ENCODE measurements around the gene WDR45B.

Gene WDR45B

GRCh38 chr17:82692268-82692667 lies 44.0 kb upstream of the WDR45B start:
- Histone ChIP-seq H3K36me3 (ENCODE audit: control insufficient read depth, low read length) (no peaks in the 10 kb centered on the region), H3K4me3 (ENCODE audit: low read length) (no peak overlapping the region), H3K4me2 (ENCODE audit: low read length) (no peak overlapping the region), H4K20me1 (ENCODE audit: control insufficient read depth, insufficient read depth, low read depth, low read length) (no peaks in the 10 kb centered on the region), H3K79me2 (ENCODE audit: control insufficient read depth, low read length) (no peaks in the 10 kb centered on the region), H3K9me3 (ENCODE audit: control insufficient read depth, insufficient read depth, low read length) (peaks cover 9% of the 10 kb centered on the region), H3K27ac (ENCODE audit: low read depth, low read length) (no peak overlapping the region), H3F3A (ENCODE audit: control insufficient read depth, insufficient read depth) (no peaks in the 10 kb centered on the region), H3K27me3 (ENCODE audit: control insufficient read depth, low read length) (no peaks in the 10 kb centered on the region), H3K4me1 (ENCODE audit: control insufficient read depth, low read length) (no peaks in the 10 kb centered on the region), H3K9me2 (replicated peaks; ENCODE audit: control insufficient read depth, low read length) (no peaks in the 10 kb centered on the region)
- TF ChIP-seq EZH2phosphoT487 (IDR thresholded peaks at IDR 0.05; ENCODE audit: borderline replicate concordance, low read length) (no peak), CTCF (IDR thresholded peaks at IDR 0.05; ENCODE audit: low read depth, low read length, poor library complexity, severe bottlenecking) (no peak)

GRCh38 chr17:82691714-82692113 lies 43.5 kb upstream of the WDR45B start:
- Histone ChIP-seq H3K9me3 (ENCODE audit: control insufficient read depth, insufficient read depth, low read length) (peaks cover 9% of the 10 kb centered on the region; the same call in 1 of the 2 replicates), H3K36me3 (ENCODE audit: control insufficient read depth, low read length) (no peaks in the 10 kb centered on the region), H3K4me2 (ENCODE audit: low read length) (no peak overlapping the region), H3K4me3 (ENCODE audit: low read length) (no peak overlapping the region), H3K27me3 (ENCODE audit: control insufficient read depth, low read length) (no peaks in the 10 kb centered on the region), H3K9me2 (replicated peaks; ENCODE audit: control insufficient read depth, low read length) (no peaks in the 10 kb centered on the region), H3K79me2 (ENCODE audit: control insufficient read depth, low read length) (no peaks in the 10 kb centered on the region), H4K20me1 (ENCODE audit: control insufficient read depth, insufficient read depth, low read depth, low read length) (no peaks in the 10 kb centered on the region), H3F3A (ENCODE audit: control insufficient read depth, insufficient read depth) (no peaks in the 10 kb centered on the region), H3K27ac (ENCODE audit: low read depth, low read length) (no peak overlapping the region), H3K4me1 (ENCODE audit: control insufficient read depth, low read length) (no peaks in the 10 kb centered on the region)
- TF ChIP-seq CTCF (IDR thresholded peaks at IDR 0.05; ENCODE audit: low read depth, low read length, poor library complexity, severe bottlenecking) (no peak), EZH2phosphoT487 (IDR thresholded peaks at IDR 0.05; ENCODE audit: borderline replicate concordance, low read length) (no peak)

GRCh38 chr17:82690786-82691489 lies 42.7 kb upstream of the WDR45B start:
- TF ChIP-seq EZH2phosphoT487 (IDR thresholded peaks at IDR 0.05; ENCODE audit: borderline replicate concordance, low read length) (no peak), CTCF (IDR thresholded peaks at IDR 0.05; ENCODE audit: low read depth, low read length, poor library complexity, severe bottlenecking) (no peak)
- Histone ChIP-seq H3K27ac (ENCODE audit: low read depth, low read length) (no peak overlapping the region), H3K4me1 (ENCODE audit: control insufficient read depth, low read length) (no peaks in the 10 kb centered on the region), H3K36me3 (ENCODE audit: control insufficient read depth, low read length) (no peaks in the 10 kb centered on the region), H3K4me2 (ENCODE audit: low read length) (no peak overlapping the region), H3K9me3 (ENCODE audit: control insufficient read depth, insufficient read depth, low read length) (peaks cover 9% of the 10 kb centered on the region; the same call in 1 of the 2 replicates), H3K27me3 (ENCODE audit: control insufficient read depth, low read length) (no peaks in the 10 kb centered on the region), H3K9me2 (replicated peaks; ENCODE audit: control insufficient read depth, low read length) (no peaks in the 10 kb centered on the region), H3F3A (ENCODE audit: control insufficient read depth, insufficient read depth) (no peaks in the 10 kb centered on the region), H3K4me3 (ENCODE audit: low read length) (no peak overlapping the region), H4K20me1 (ENCODE audit: control insufficient read depth, insufficient read depth, low read depth, low read length) (no peaks in the 10 kb centered on the region), H3K79me2 (ENCODE audit: control insufficient read depth, low read length) (no peaks in the 10 kb centered on the region)

All from DOHH2 (cell line).